ENCODE results near the gene B4GALT2.

B4GALT2 gene

DNA sequence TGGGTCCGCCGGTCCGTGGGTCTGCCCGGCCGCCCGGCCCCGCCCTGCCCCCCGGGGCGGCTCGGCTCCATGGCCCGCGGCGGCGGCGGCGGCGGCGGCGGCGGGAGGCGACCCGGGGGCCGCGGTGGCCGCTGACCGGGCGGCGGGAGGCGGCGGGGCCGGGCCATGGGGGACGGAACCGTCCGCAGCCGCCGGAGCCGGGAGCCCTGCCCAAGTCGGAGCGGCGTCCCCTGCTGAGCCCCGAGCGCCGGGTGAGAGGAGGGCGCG, 184 bp downstream of the B4GALT2 start:
- peaks cover 44% of the 10 kb centered on the region in 2 donors for H3K4me1 Mint-ChIP-seq (ENCODE audit: low read depth in 2 of 2)
- H3K9me3 Mint-ChIP-seq = no peaks in the 10 kb centered on the region
- H3K27ac Mint-ChIP-seq = no peak overlapping the region
- H3K4me3 Mint-ChIP-seq = peak overlapping the region in 1 of 2 donors; percentile 83
- no peaks in the 10 kb centered on the region for H3K27me3 Mint-ChIP-seq
- ATAC-seq (replicated peaks) (no peak), DNase-seq (no peak)
- peaks cover 17% of the 10 kb centered on the region for H3K36me3 Mint-ChIP-seq (ENCODE audit: insufficient read depth)

- ATAC-seq (replicated peaks) = no peak
- H3K4me1 Mint-ChIP-seq (ENCODE audit: low read depth in 2 of 2) = peaks cover 41% of the 10 kb centered on the region in 2 donors
Measured at GRCh38 chr1:43979528-43980254, 681 bp downstream of the B4GALT2 start.

GRCh38 chr1:43980255-43981134, 1.5 kb downstream of the B4GALT2 start:
- Mint-ChIP-seq H3K4me3 (peak overlapping the region; percentile 79 to 83), H3K27me3 (no peaks in the 10 kb centered on the region), H3K36me3 (ENCODE audit: insufficient read depth) (peaks cover 11% of the 10 kb centered on the region), H3K4me1 (ENCODE audit: low read depth in 2 of 2) (peaks cover 39 to 41% of the 10 kb centered on the region in 2 donors), H3K27ac (peak overlapping the region; percentile 57 to 63), H3K9me3 (no peaks in the 10 kb centered on the region)
- no peak for DNase-seq
- no peak for ATAC-seq (replicated peaks)

More at GRCh38 chr1:43979528-43980254, 681 bp downstream of the B4GALT2 start:
- Mint-ChIP-seq H3K4me3 (peak overlapping the region; percentile 79 to 83), H3K36me3 (ENCODE audit: insufficient read depth) (peaks cover 13% of the 10 kb centered on the region), H3K9me3 (no peaks in the 10 kb centered on the region), H3K27me3 (no peaks in the 10 kb centered on the region), H3K27ac (peak overlapping the region; percentile 57 to 63)
- no peak for DNase-seq

GRCh38 chr1:43981135-43981491, 2.1 kb downstream of the B4GALT2 start:
- peaks cover 33 to 36% of the 10 kb centered on the region in 2 donors for H3K4me1 Mint-ChIP-seq (ENCODE audit: low read depth in 2 of 2)
- H3K9me3 Mint-ChIP-seq = no peaks in the 10 kb centered on the region
- peaks cover 11% of the 10 kb centered on the region for H3K36me3 Mint-ChIP-seq (ENCODE audit: insufficient read depth)
- no peak overlapping the region for H3K27ac Mint-ChIP-seq
- no peak overlapping the region for H3K4me3 Mint-ChIP-seq
- H3K27me3 Mint-ChIP-seq = no peaks in the 10 kb centered on the region
- ATAC-seq (replicated peaks) = no peak
- DNase-seq = no peak

- Mint-ChIP-seq H3K9me3 (no peaks in the 10 kb centered on the region), H3K27ac (no peak overlapping the region), H3K4me3 (no peak overlapping the region), H3K27me3 (no peaks in the 10 kb centered on the region), H3K36me3 (ENCODE audit: insufficient read depth) (peaks cover 8% of the 10 kb centered on the region), H3K4me1 (ENCODE audit: low read depth in 2 of 2) (peaks cover 27 to 30% of the 10 kb centered on the region in 2 donors)
- DNase-seq = no peak
- no peak for ATAC-seq (replicated peaks)
Measured at GRCh38 chr1:43981636-43982035, 2.6 kb downstream of the B4GALT2 start.

DNA sequence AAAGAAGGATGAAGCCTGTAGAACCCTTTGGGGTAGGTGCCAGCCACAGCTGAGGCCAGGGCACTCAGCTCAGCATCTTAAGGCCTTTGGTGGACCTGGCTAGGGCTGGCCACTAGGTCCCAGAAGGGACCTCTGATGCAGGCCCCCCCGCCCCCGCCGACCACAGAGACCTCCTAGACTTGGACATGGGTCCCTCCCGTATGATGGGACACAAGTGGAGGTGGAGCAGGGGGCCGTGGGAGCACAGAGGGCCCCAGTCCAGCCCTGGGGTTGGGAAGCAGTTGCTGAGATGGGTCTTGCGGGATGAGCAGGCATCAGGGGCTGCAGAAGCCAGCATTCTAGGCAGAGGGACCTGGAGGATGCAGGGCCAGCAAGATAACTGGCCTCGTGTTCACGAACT, 3.2 kb downstream of the B4GALT2 start:
- Mint-ChIP-seq H3K27ac (no peak overlapping the region), H3K27me3 (no peaks in the 10 kb centered on the region), H3K36me3 (ENCODE audit: insufficient read depth) (peaks cover 3% of the 10 kb centered on the region), H3K4me1 (ENCODE audit: low read depth in 2 of 2) (peaks cover 21 to 24% of the 10 kb centered on the region in 2 donors), H3K4me3 (no peak overlapping the region), H3K9me3 (no peaks in the 10 kb centered on the region)
- ATAC-seq (replicated peaks) (no peak), DNase-seq (no peak)

GRCh38 chr1:43982808-43983207, 3.8 kb downstream of the B4GALT2 start:
- H3K36me3 Mint-ChIP-seq (ENCODE audit: insufficient read depth) = peaks cover 3% of the 10 kb centered on the region
- H3K4me3 Mint-ChIP-seq = no peak overlapping the region
- DNase-seq (no peak), ATAC-seq (replicated peaks) (no peak)
- H3K4me1 Mint-ChIP-seq (ENCODE audit: low read depth in 2 of 2) = peaks cover 16 to 19% of the 10 kb centered on the region in 2 donors
- no peaks in the 10 kb centered on the region for H3K9me3 Mint-ChIP-seq
- no peak overlapping the region for H3K27ac Mint-ChIP-seq
- no peaks in the 10 kb centered on the region for H3K27me3 Mint-ChIP-seq

DNA sequence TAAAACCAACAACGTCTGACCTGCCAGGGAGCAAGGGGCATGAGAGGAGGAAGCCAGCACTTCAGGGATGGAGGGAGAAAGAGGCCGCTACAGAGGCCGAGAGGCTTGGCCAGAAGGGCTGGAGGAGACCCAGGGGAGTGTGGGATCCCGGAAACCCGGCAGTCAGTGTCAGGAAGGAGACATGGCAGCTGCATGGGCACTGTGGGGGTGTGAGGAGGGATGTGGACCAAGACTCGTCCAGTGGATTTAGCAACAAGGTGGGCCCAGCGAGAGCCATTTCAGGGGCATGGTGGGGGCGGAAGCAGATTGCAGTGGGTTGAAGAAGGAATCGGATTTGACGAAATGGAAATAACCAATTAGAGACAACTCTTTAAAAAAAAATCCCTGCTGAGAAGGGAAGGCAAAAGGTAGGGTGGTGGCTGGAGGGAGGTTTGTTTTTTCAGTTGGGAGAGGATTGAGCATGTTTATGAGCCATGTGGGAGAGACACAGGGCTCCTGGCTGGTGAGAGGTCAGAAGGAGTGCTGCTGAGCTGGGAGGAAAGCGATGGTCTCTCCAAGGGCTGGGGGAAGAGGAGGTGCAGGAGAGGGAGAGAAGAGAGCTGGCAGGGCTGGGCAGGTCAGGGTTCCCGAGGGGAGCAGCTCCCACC, 4.4 kb downstream of the B4GALT2 start:
- Mint-ChIP-seq H3K9me3 (no peaks in the 10 kb centered on the region), H3K4me3 (no peak overlapping the region), H3K27ac (peak overlapping the region in 1 of 2 donors; percentile 23), H3K4me1 (ENCODE audit: low read depth in 2 of 2) (peaks cover 13 to 14% of the 10 kb centered on the region in 2 donors), H3K27me3 (no peaks in the 10 kb centered on the region), H3K36me3 (ENCODE audit: insufficient read depth) (peaks cover 3% of the 10 kb centered on the region)
- ATAC-seq (replicated peaks) = no peak
- no peak for DNase-seq

GRCh38 chr1:43984855-43985254, 5.8 kb downstream of the B4GALT2 start:
- Mint-ChIP-seq H3K4me1 (ENCODE audit: low read depth in 2 of 2) (peaks cover 7 to 8% of the 10 kb centered on the region in 2 donors), H3K9me3 (no peaks in the 10 kb centered on the region), H3K27ac (no peak overlapping the region), H3K4me3 (no peak overlapping the region), H3K27me3 (no peaks in the 10 kb centered on the region), H3K36me3 (ENCODE audit: insufficient read depth) (peaks cover 2% of the 10 kb centered on the region)
- ATAC-seq (replicated peaks) = no peak
- DNase-seq = no peak

DNA sequence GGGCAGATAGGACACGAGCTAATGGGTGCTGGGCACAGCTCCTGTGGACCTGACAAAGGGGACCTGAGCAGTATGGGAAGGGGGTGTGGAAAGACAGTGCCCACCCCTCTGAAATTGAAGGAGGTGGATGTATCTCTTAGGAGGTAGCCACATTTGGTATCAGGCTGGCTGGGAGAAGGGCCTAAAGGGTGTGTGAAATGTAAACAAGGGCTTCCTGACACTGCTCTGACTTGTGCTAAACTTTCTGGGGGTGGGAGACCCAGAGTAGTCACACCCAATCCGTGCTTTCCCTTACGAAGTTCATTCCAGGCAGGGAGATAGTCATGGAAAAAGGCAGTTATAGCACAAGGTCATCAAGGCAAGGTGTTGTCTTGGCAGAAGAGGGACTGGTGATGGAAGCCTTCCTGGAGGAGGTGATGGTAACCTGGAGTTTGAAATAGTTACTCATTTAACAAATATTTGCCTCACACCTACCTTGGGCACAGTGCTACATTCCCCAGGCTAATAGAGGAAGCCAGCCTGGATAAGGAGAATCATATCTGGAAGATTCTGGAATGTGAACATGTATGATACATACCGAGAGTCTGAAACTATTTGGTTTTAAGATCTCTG, 7.1 kb downstream of the B4GALT2 start:
- H3K9me3 Mint-ChIP-seq = no peaks in the 10 kb centered on the region
- H3K36me3 Mint-ChIP-seq (ENCODE audit: insufficient read depth) = no peaks in the 10 kb centered on the region
- ATAC-seq (replicated peaks) = no peak
- no peaks in the 10 kb centered on the region for H3K27me3 Mint-ChIP-seq
- no peak overlapping the region for H3K4me3 Mint-ChIP-seq
- no peak for DNase-seq
- H3K27ac Mint-ChIP-seq = peak overlapping the region in 1 of 2 donors; percentile 24
- peaks cover under 1 to 3% of the 10 kb centered on the region in 2 donors for H3K4me1 Mint-ChIP-seq (ENCODE audit: low read depth in 2 of 2)

- ATAC-seq (replicated peaks) (no peak), DNase-seq (no peak)
- H3K4me1 Mint-ChIP-seq (ENCODE audit: low read depth in 2 of 2) = peaks cover 6 to 7% of the 10 kb centered on the region in 2 donors
- H3K27me3 Mint-ChIP-seq = no peaks in the 10 kb centered on the region
- peak overlapping the region in 1 of 2 donors; percentile 24 for H3K27ac Mint-ChIP-seq
- no peaks in the 10 kb centered on the region for H3K9me3 Mint-ChIP-seq
- H3K36me3 Mint-ChIP-seq (ENCODE audit: insufficient read depth) = peaks cover 5% of the 10 kb centered on the region
- H3K4me3 Mint-ChIP-seq = no peak overlapping the region
Measured at GRCh38 chr1:43986712-43987111, 7.7 kb downstream of the B4GALT2 start.

DNA sequence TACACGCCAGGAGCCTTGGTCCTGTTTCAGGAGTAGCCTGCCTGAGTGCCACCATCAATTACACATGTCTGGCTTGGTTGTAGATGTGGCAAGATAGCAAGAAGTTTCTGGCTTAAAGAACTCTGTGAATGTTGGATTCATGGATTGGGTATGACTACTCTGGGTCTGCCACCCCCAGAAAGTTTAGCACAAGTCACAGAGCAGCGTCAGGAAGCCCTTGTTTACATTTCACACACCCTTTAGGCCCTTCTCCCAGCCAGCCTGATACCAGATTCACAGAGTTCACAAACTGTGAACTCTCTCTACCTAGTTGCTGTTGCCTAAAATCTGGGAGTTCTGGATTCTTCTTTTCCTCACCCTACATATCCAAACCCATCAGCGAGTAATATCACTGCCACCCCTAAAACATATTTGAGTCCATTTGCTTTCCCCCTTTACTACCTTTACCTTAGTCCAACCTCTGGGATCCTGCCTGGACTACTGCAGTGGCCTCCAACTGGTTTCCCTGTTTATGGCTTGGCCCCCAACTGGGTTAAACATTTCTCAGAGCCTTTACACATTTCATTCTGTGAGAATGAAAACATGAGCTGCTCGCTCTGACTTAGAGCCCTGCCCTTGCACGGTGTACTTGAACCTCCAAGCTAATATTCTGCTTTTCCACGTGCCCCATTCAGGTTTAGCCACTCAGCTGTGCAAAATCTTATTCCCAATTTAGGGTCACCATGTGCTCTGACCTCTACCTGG, 8.3 kb downstream of the B4GALT2 start:
- Mint-ChIP-seq H3K27ac (peak overlapping the region in 1 of 2 donors; percentile 24), H3K9me3 (no peaks in the 10 kb centered on the region), H3K4me3 (no peak overlapping the region), H3K4me1 (ENCODE audit: low read depth in 2 of 2) (peaks cover 7 to 12% of the 10 kb centered on the region in 2 donors), H3K36me3 (ENCODE audit: insufficient read depth) (peaks cover 6% of the 10 kb centered on the region), H3K27me3 (no peaks in the 10 kb centered on the region)
- DNase-seq (no peak), ATAC-seq (replicated peaks) (no peak)

Measured in effector memory CD8-positive, alpha-beta T cell (primary cell).